ENCODE results near the gene STARD5.

DNA sequence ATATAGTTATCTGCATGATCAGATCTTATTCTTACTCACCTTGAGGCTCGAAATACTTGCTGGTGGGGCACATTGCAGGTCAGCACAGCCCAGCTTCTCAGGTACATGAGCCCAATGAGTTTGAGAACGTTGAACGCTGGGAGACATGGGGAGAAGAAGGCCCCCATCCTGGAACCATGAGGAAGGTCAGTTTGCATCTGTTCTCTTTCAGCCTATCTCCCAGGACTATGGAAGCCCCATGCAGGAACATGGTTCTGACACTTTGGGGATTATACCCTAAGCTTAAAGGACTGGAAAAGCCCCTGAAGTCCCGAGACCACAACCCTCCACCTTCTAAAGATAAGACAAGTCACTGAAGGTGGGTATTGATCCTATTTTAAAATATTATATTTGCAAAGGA, 17.4 kb upstream of the STARD5 start:
- TF ChIP-seq, protein P1, sequence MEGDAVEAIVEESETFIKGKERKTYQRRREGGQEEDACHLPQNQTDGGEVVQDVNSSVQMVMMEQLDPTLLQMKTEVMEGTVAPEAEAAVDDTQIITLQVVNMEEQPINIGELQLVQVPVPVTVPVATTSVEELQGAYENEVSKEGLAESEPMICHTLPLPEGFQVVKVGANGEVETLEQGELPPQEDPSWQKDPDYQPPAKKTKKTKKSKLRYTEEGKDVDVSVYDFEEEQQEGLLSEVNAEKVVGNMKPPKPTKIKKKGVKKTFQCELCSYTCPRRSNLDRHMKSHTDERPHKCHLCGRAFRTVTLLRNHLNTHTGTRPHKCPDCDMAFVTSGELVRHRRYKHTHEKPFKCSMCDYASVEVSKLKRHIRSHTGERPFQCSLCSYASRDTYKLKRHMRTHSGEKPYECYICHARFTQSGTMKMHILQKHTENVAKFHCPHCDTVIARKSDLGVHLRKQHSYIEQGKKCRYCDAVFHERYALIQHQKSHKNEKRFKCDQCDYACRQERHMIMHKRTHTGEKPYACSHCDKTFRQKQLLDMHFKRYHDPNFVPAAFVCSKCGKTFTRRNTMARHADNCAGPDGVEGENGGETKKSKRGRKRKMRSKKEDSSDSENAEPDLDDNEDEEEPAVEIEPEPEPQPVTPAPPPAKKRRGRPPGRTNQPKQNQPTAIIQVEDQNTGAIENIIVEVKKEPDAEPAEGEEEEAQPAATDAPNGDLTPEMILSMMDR (IDR thresholded peaks at IDR 0.05; ENCODE audit: low read depth, low read length, poor library complexity, severe bottlenecking), result no peak
- TF ChIP-seq EZH2phosphoT487 (IDR thresholded peaks at IDR 0.05; ENCODE audit: borderline replicate concordance, low read length), result no peak

Measured in DOHH2 (cell line).